ENCODE results near the gene RCAN1. TPM values are rescaled to one million over a fixed set of nuclear protein-coding genes. Genes with fewer than 3 reads are reported as not detected.

The RCAN1 gene
- total and polyA plus RNA-seq, 2 of the 13 experiments (the other 11 are each of a cell fraction or from before 2014, with no cell fraction given) = 9.4 to 34.1 TPM

- TF ChIP-seq SUZ12 (IDR thresholded peaks at IDR 0.05; ENCODE audit: low read depth, low read length) (no peak), ZBTB21 (CRISPR knock-in tag; IDR thresholded peaks at IDR 0.05) (peak; percentile 58; the same call in 1 of the 2 replicates), SOX5 (CRISPR knock-in tag; IDR thresholded peaks at IDR 0.05; ENCODE audit: borderline replicate concordance) (peak; percentile 89), NFAT5 (CRISPR knock-in tag; IDR thresholded peaks at IDR 0.05) (no peak), ZFP62 (CRISPR knock-in tag; IDR thresholded peaks at IDR 0.05) (no peak), ZNF678 (CRISPR knock-in tag; IDR thresholded peaks at IDR 0.05) (no peak), CHD2 (IDR thresholded peaks at IDR 0.05; ENCODE audit: low read depth, low read length) (no peak), HNRNPL (IDR thresholded peaks at IDR 0.05; ENCODE audit: low read depth, low read length) (no peak), PATZ1 (CRISPR knock-in tag; IDR thresholded peaks at IDR 0.05) (peak; percentile 58), MXD3 (CRISPR knock-in tag; IDR thresholded peaks at IDR 0.05) (no peak), THRA (CRISPR knock-in tag; IDR thresholded peaks at IDR 0.05; ENCODE audit: borderline replicate concordance) (peak; percentile 60; the same call in 1 of the 2 replicates), ZSCAN25 (CRISPR knock-in tag; IDR thresholded peaks at IDR 0.05) (no peak), HCFC1 (IDR thresholded peaks at IDR 0.05; ENCODE audit: low read depth, low read length) (no peak), ZNF781 (CRISPR knock-in tag; IDR thresholded peaks at IDR 0.05; ENCODE audit: borderline replicate concordance, not compliant biosample characterization) (no peak), GPN1 (CRISPR knock-in tag; IDR thresholded peaks at IDR 0.05; ENCODE audit: borderline replicate concordance) (no peak), MED13 (CRISPR knock-in tag; IDR thresholded peaks at IDR 0.05) (no peak), MLLT10 (CRISPR knock-in tag; IDR thresholded peaks at IDR 0.05) (no peak), ATF6 (CRISPR knock-in tag; conservative IDR thresholded peaks at IDR 0.05) (no peak)
Measured at GRCh38 chr21:34501716-34502115, 113.2 kb downstream of the RCAN1 start (continued).

Measured in HepG2 (cell line).